Psoas muscle (tissue), 8 donors: Measurements from ENCODE around the gene TUBGCP6. TPM values are rescaled to one million over a fixed set of nuclear protein-coding genes. Genes with fewer than 3 reads are reported as not detected.

Experiments used
- ATAC-seq, 4 donors: fragments of 200-7000 bp; cut with Tn5 transposase; one replicate each; pipeline ENCODE4 v1.9.1; 2020; ENCODE audit warnings: moderate library complexity in 3 of 4, mild to moderate bottlenecking in 2 of 4
- DNase-seq, 2 donors: peaks; one replicate each; pipeline ENCODE4 v3.0.0-alpha.2; 2020
- H3K27ac ChIP-seq: fragments of 200-600 bp; one replicate; pipeline ENCODE4 v1.8.0; 2022
- H3K27me3 ChIP-seq, 3 donors: fragments of 200-600 bp in 1 of 3; one replicate each; pipeline versions ENCODE4 v1.6.1 to v1.8.0; 2013 to 2022; ENCODE audit warnings: low read length in 2 of 3, mild to moderate bottlenecking in 2 of 3, moderate library complexity in 1 of 3; ENCODE audit not compliant: insufficient read depth in 3 of 3
- H3K36me3 ChIP-seq, 2 donors: fragments of 200-600 bp in 1 of 2; one replicate each; pipeline versions ENCODE4 v1.6.1 to v1.8.0; 2013 to 2022; ENCODE audit warnings: low read depth in 1 of 2, mild to moderate bottlenecking in 1 of 2, moderate library complexity in 1 of 2; ENCODE audit not compliant: insufficient read depth in 1 of 2
- H3K4me1 ChIP-seq: fragments of 200-600 bp; one replicate; pipeline ENCODE4 v1.8.0; 2022
- H3K4me3 ChIP-seq: fragments of 200-600 bp; one replicate; pipeline ENCODE4 v1.8.0; 2022; ENCODE audit warnings: mild to moderate bottlenecking
- H3K9me3 ChIP-seq: fragments of 200-600 bp; one replicate; pipeline ENCODE4 v1.8.0; 2022
- WGBS, 3 donors: extraction: QIAGEN DNeasy Blood & Tissue Kit; methylation state at CpG; one replicate each; pipeline versions ENCODE4 v1.1.6 to v1.1.7; 2013; 5-methylcytosine and 5-hydroxymethylcytosine counted together
- intact Hi-C, 2 donors: fragments of 100-400 bp; cut with DNase I; formaldehyde crosslinking; loops; one replicate each; pipeline versions ENCODE4 v1.11.0 to v1.14.2; 2022
- polyA plus RNA-seq, 3 donors: library from polyadenylated mRNA; stranded (reverse); fragments of 200-250 nt; gene quantifications; one replicate each; pipeline ENCODE4 v1.2.3, GENCODE V29; 2013
- total RNA-seq, 4 donors: library from RNA; stranded (reverse); fragmentation: NEBNext Ultra II Directional in 2 of 4; extraction: Animal tissue kit (Norgen Biotek cat#: 25700) in 2 of 4; gene quantifications; one replicate each; pipeline versions ENCODE4 v1.2.1 to v1.2.4, GENCODE V29; 2021 to 2023
- TF ChIP-seq, protein P1 (sequence below): fragments of 200-600 bp; IDR thresholded peaks from one replicate; pipeline ENCODE4 v1.8.0; 2022; ENCODE audit warnings: antibody characterized with exemption
- donor health status: healthy with polysubstance abuse.
- donor health status: DM: no; HTN: no; CAD: no; lungs with moderate emphysema.
- donor health status: Bipolar disorder and iron deficiency.
- donor health status: healthy.
- donor health status: DM: yes; HTN: yes; CAD: no.
- donor health status: DM: no; HTN: no; CAD: no.
- donor health status: DM: no; HTN: no; CAD: no.
- donor health status: DM: yes; HTN: yes; CAD: no.

The TUBGCP6 gene
- total and polyA plus RNA-seq, 7 donors: 9.5 to 21.8 (median 18.0) TPM

DNA sequence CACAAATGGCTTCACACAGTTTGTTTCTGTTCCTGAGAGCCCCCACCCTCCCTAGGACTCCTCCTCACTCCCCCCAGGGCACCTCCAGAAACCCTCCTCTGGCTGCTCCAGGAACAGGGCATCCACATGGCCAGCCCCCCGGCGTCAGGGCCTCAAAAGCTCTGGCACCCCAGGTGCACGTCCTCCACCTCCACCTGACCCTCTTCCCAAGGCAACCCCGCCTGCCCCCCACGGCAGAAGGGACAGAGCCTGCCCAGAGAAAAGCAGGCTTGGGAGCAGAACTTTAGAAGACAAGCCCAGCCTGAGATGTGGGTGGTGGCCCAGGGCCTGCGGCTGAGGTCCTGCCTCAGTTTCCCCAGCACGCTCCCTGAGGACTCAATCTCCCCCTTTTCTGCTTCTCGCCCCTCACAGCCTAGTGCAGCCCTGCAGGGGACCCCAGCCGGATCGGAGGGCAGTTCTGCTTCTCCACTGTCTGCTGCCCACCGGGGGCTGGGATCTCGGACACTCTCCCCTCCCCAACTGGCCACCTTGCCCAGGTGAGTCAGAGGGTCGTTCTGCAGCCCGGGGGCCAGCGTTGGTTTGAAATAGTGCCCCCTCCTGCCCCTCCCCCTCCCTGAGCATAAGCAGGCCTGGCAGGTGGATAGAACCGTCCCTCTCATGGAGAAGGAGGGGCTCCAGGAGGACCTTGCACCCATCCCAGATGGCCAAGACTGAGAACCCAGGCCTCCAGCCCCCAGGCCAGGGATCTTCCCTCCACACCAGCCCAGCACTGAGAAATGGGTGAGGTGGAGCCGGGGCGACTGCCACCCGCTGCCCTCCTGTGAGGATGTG is 61.5 kb downstream of the TUBGCP6 start:
- TF ChIP-seq, protein P1, sequence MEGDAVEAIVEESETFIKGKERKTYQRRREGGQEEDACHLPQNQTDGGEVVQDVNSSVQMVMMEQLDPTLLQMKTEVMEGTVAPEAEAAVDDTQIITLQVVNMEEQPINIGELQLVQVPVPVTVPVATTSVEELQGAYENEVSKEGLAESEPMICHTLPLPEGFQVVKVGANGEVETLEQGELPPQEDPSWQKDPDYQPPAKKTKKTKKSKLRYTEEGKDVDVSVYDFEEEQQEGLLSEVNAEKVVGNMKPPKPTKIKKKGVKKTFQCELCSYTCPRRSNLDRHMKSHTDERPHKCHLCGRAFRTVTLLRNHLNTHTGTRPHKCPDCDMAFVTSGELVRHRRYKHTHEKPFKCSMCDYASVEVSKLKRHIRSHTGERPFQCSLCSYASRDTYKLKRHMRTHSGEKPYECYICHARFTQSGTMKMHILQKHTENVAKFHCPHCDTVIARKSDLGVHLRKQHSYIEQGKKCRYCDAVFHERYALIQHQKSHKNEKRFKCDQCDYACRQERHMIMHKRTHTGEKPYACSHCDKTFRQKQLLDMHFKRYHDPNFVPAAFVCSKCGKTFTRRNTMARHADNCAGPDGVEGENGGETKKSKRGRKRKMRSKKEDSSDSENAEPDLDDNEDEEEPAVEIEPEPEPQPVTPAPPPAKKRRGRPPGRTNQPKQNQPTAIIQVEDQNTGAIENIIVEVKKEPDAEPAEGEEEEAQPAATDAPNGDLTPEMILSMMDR: no peak
- Histone ChIP-seq H3K4me1 (peaks cover 13% of the 10 kb centered on the region), H3K36me3 (no peaks in the 10 kb centered on the region), H3K4me3 (no peak overlapping the region), H3K9me3 (no peaks in the 10 kb centered on the region), H3K27ac (no peak overlapping the region), H3K27me3 (peaks cover 0 to 18% (median 0%) of the 10 kb centered on the region in 3 donors)
- WGBS, 3 donors: 74 to 83% (median 82%) methylated on average over 19 of the region's 19 CpGs
- ATAC-seq: no peak
- DNase-seq: peak in 1 of 2 donors; percentile 51
- intact Hi-C loops: loop anchor here in 1 of 2 donors (10.0 kb wide), 1 partner anchor 259 kb away; no protein-coding TSS in a partner anchor

- no peaks in the 10 kb centered on the region for H3K36me3 ChIP-seq
- peak in 1 of 2 donors; percentile 48 for DNase-seq
- H3K9me3 ChIP-seq: no peaks in the 10 kb centered on the region
- TF ChIP-seq, protein P1: no peak
- no peak for ATAC-seq
- no peak overlapping the region for H3K27ac ChIP-seq
- no peak overlapping the region for H3K4me3 ChIP-seq
- intact Hi-C loops: loop anchor here in 1 of 2 donors (10.0 kb wide), 1 partner anchor 258 kb away; no protein-coding TSS in a partner anchor
- peaks cover 0 to 27% (median 0%) of the 10 kb centered on the region in 3 donors for H3K27me3 ChIP-seq
- H3K4me1 ChIP-seq: peaks cover 13% of the 10 kb centered on the region
- 77 to 80% (median 78%) methylated on average over 28 to 31 of the region's 31 CpGs for WGBS, 3 donors
Observed at GRCh38 chr22:50182176-50183081, 62.4 kb downstream of the TUBGCP6 start.

GRCh38 chr22:50180727-50181521 is 63.9 kb downstream of the TUBGCP6 start:
- ATAC-seq (no peak), DNase-seq (peak in 1 of 2 donors; percentile 46)
- Histone ChIP-seq H3K9me3 (no peaks in the 10 kb centered on the region), H3K4me3 (no peak overlapping the region), H3K27me3 (peaks cover 0 to 41% (median 4%) of the 10 kb centered on the region in 3 donors), H3K4me1 (peaks cover 7% of the 10 kb centered on the region), H3K27ac (no peak overlapping the region), H3K36me3 (no peaks in the 10 kb centered on the region)
- TF ChIP-seq, protein P1: no peak
- intact Hi-C loops: loop anchor here in 1 of 2 donors (10.0 kb wide), 1 partner anchor 256 kb away; no protein-coding TSS in a partner anchor
- 84 to 87% (median 87%) methylated on average over 27 of the region's 27 CpGs for WGBS, 3 donors
